GM12801 (cell line): ENCODE data around the gene MYO7B.
A peak's percentile ranks its signal among the peaks of the same experiment; 100 is the strongest.

ENCODE experiments used
- CTCF ChIP-seq: IDR thresholded peaks from one replicate; pipeline ENCODE4 v1.5.1; 2011; ENCODE audit warnings: control low read depth; ENCODE audit not compliant: insufficient read length; ENCODE audit errors: extremely low read depth

MYO7B gene

GRCh38 chr2:127645026-127645394 is 109.5 kb downstream of the MYO7B start:
- no peak for TF ChIP-seq CTCF

- TF ChIP-seq CTCF, result no peak
Measured at GRCh38 chr2:127645395-127646291, 110.2 kb downstream of the MYO7B start, which contains the start of gene GPR17. Gene GPR17 (plus strand): TSS chr2:127646153. CDS start chr2:127650736, 4,583 bp downstream.

GRCh38 chr2:127646487-127647241 is 111.2 kb downstream of the MYO7B start:
- TF ChIP-seq CTCF, result no peak

GRCh38 chr2:127647242-127648190 is 112.0 kb downstream of the MYO7B start:
- TF ChIP-seq CTCF, result no peak

- TF ChIP-seq CTCF, result no peak
Measured at GRCh38 chr2:127648321-127648720, 112.8 kb downstream of the MYO7B start.

GRCh38 chr2:127649100-127649611 is 113.7 kb downstream of the MYO7B start:
- TF ChIP-seq CTCF, result no peak

GRCh38 chr2:127649684-127650040 is 114.2 kb downstream of the MYO7B start:
- peak; percentile 34 for TF ChIP-seq CTCF
